ENCODE data around the gene APAF1. TPM values are rescaled to one million over a fixed set of nuclear protein-coding genes. Genes with fewer than 3 reads are reported as not detected.

The APAF1 gene
- total and polyA plus RNA-seq, 2 of the 13 experiments (the other 11 are each of a cell fraction or from before 2014, with no cell fraction given), result 6.0 to 13.0 TPM

DNA sequence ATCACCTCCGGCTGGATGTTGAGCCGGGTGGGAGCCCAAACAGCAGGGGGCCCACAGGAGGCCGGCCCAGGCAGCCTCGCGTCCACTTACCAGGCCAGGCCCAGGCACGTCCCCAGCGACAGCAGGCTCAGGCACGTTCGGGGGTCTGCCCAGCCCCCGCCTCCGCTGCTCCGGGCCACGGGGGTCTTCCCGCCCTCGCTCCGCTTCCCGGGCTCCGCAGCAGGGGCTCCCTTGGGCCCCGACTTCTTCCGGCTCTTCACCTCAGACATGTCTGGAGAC lies 718 bp upstream of the APAF1 start (continued):
- TF ChIP-seq, protein P1, sequence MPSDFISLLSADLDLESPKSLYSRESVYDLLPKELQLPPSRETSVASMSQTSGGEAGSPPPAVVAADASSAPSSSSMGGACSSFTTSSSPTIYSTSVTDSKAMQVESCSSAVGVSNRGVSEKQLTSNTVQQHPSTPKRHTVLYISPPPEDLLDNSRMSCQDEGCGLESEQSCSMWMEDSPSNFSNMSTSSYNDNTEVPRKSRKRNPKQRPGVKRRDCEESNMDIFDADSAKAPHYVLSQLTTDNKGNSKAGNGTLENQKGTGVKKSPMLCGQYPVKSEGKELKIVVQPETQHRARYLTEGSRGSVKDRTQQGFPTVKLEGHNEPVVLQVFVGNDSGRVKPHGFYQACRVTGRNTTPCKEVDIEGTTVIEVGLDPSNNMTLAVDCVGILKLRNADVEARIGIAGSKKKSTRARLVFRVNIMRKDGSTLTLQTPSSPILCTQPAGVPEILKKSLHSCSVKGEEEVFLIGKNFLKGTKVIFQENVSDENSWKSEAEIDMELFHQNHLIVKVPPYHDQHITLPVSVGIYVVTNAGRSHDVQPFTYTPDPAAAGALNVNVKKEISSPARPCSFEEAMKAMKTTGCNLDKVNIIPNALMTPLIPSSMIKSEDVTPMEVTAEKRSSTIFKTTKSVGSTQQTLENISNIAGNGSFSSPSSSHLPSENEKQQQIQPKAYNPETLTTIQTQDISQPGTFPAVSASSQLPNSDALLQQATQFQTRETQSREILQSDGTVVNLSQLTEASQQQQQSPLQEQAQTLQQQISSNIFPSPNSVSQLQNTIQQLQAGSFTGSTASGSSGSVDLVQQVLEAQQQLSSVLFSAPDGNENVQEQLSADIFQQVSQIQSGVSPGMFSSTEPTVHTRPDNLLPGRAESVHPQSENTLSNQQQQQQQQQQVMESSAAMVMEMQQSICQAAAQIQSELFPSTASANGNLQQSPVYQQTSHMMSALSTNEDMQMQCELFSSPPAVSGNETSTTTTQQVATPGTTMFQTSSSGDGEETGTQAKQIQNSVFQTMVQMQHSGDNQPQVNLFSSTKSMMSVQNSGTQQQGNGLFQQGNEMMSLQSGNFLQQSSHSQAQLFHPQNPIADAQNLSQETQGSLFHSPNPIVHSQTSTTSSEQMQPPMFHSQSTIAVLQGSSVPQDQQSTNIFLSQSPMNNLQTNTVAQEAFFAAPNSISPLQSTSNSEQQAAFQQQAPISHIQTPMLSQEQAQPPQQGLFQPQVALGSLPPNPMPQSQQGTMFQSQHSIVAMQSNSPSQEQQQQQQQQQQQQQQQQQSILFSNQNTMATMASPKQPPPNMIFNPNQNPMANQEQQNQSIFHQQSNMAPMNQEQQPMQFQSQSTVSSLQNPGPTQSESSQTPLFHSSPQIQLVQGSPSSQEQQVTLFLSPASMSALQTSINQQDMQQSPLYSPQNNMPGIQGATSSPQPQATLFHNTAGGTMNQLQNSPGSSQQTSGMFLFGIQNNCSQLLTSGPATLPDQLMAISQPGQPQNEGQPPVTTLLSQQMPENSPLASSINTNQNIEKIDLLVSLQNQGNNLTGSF (CRISPR knock-in tag; IDR thresholded peaks at IDR 0.05), result no peak
- TF ChIP-seq, protein P2, sequence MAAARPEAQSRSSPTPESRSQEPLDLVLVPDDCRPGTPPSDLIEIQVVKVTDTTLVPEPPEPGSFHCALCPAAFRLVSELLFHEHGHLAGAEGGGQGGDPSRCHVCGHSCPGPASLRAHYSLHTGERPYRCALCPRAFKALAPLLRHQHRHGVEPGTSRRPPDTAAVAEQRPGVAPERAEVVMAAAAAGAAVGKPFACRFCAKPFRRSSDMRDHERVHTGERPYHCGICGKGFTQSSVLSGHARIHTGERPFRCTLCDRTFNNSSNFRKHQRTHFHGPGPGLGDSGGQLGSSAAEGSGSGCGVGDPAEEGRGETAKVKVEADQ (CRISPR knock-in tag; IDR thresholded peaks at IDR 0.05; ENCODE audit: borderline replicate concordance), result no peak
- TF ChIP-seq, protein P3, sequence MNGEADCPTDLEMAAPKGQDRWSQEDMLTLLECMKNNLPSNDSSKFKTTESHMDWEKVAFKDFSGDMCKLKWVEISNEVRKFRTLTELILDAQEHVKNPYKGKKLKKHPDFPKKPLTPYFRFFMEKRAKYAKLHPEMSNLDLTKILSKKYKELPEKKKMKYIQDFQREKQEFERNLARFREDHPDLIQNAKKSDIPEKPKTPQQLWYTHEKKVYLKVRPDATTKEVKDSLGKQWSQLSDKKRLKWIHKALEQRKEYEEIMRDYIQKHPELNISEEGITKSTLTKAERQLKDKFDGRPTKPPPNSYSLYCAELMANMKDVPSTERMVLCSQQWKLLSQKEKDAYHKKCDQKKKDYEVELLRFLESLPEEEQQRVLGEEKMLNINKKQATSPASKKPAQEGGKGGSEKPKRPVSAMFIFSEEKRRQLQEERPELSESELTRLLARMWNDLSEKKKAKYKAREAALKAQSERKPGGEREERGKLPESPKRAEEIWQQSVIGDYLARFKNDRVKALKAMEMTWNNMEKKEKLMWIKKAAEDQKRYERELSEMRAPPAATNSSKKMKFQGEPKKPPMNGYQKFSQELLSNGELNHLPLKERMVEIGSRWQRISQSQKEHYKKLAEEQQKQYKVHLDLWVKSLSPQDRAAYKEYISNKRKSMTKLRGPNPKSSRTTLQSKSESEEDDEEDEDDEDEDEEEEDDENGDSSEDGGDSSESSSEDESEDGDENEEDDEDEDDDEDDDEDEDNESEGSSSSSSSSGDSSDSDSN (CRISPR knock-in tag; IDR thresholded peaks at IDR 0.05), result peak; percentile 91
- TF ChIP-seq ZNF382 (CRISPR knock-in tag; IDR thresholded peaks at IDR 0.05; ENCODE audit: borderline replicate concordance) (no peak), GATAD2A (CRISPR knock-in tag; IDR thresholded peaks at IDR 0.05) (no peak), ZNF850 (CRISPR knock-in tag; conservative IDR thresholded peaks at IDR 0.05) (no peak), RBAK (CRISPR knock-in tag; IDR thresholded peaks at IDR 0.05) (no peak)
- TF ChIP-seq, protein P4, sequence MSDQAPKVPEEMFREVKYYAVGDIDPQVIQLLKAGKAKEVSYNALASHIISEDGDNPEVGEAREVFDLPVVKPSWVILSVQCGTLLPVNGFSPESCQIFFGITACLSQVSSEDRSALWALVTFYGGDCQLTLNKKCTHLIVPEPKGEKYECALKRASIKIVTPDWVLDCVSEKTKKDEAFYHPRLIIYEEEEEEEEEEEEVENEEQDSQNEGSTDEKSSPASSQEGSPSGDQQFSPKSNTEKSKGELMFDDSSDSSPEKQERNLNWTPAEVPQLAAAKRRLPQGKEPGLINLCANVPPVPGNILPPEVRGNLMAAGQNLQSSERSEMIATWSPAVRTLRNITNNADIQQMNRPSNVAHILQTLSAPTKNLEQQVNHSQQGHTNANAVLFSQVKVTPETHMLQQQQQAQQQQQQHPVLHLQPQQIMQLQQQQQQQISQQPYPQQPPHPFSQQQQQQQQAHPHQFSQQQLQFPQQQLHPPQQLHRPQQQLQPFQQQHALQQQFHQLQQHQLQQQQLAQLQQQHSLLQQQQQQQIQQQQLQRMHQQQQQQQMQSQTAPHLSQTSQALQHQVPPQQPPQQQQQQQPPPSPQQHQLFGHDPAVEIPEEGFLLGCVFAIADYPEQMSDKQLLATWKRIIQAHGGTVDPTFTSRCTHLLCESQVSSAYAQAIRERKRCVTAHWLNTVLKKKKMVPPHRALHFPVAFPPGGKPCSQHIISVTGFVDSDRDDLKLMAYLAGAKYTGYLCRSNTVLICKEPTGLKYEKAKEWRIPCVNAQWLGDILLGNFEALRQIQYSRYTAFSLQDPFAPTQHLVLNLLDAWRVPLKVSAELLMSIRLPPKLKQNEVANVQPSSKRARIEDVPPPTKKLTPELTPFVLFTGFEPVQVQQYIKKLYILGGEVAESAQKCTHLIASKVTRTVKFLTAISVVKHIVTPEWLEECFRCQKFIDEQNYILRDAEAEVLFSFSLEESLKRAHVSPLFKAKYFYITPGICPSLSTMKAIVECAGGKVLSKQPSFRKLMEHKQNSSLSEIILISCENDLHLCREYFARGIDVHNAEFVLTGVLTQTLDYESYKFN (CRISPR knock-in tag; conservative IDR thresholded peaks at IDR 0.05), result no peak
- TF ChIP-seq, protein P5, sequence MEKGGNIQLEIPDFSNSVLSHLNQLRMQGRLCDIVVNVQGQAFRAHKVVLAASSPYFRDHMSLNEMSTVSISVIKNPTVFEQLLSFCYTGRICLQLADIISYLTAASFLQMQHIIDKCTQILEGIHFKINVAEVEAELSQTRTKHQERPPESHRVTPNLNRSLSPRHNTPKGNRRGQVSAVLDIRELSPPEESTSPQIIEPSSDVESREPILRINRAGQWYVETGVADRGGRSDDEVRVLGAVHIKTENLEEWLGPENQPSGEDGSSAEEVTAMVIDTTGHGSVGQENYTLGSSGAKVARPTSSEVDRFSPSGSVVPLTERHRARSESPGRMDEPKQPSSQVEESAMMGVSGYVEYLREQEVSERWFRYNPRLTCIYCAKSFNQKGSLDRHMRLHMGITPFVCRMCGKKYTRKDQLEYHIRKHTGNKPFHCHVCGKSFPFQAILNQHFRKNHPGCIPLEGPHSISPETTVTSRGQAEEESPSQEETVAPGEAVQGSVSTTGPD (CRISPR knock-in tag; IDR thresholded peaks at IDR 0.05), result no peak
- TF ChIP-seq, protein P6, sequence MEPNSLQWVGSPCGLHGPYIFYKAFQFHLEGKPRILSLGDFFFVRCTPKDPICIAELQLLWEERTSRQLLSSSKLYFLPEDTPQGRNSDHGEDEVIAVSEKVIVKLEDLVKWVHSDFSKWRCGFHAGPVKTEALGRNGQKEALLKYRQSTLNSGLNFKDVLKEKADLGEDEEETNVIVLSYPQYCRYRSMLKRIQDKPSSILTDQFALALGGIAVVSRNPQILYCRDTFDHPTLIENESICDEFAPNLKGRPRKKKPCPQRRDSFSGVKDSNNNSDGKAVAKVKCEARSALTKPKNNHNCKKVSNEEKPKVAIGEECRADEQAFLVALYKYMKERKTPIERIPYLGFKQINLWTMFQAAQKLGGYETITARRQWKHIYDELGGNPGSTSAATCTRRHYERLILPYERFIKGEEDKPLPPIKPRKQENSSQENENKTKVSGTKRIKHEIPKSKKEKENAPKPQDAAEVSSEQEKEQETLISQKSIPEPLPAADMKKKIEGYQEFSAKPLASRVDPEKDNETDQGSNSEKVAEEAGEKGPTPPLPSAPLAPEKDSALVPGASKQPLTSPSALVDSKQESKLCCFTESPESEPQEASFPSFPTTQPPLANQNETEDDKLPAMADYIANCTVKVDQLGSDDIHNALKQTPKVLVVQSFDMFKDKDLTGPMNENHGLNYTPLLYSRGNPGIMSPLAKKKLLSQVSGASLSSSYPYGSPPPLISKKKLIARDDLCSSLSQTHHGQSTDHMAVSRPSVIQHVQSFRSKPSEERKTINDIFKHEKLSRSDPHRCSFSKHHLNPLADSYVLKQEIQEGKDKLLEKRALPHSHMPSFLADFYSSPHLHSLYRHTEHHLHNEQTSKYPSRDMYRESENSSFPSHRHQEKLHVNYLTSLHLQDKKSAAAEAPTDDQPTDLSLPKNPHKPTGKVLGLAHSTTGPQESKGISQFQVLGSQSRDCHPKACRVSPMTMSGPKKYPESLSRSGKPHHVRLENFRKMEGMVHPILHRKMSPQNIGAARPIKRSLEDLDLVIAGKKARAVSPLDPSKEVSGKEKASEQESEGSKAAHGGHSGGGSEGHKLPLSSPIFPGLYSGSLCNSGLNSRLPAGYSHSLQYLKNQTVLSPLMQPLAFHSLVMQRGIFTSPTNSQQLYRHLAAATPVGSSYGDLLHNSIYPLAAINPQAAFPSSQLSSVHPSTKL (CRISPR knock-in tag; IDR thresholded peaks at IDR 0.05), result no peak
